ENCODE measurements around the gene TRMT1L.

DNA sequence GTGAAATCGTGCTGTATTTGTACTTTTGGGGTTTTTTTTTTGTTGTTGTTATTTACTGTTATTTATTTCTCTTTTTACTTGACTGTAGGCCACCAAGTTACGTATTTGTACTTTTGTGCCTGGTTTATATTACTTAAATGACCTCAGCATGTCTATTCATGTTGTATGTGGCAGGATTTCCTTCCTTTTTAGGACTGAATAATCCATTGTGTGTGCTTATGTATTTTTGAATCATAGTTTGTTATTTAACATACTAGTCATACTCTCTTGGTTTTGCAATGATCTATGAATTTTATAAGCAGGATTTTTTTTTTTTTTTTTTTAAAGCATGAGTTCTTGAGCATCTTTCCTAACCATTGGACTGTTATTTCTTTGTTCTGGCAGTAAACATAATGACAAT, 60.2 kb downstream of the TRMT1L start:
- TF ChIP-seq, protein P1, sequence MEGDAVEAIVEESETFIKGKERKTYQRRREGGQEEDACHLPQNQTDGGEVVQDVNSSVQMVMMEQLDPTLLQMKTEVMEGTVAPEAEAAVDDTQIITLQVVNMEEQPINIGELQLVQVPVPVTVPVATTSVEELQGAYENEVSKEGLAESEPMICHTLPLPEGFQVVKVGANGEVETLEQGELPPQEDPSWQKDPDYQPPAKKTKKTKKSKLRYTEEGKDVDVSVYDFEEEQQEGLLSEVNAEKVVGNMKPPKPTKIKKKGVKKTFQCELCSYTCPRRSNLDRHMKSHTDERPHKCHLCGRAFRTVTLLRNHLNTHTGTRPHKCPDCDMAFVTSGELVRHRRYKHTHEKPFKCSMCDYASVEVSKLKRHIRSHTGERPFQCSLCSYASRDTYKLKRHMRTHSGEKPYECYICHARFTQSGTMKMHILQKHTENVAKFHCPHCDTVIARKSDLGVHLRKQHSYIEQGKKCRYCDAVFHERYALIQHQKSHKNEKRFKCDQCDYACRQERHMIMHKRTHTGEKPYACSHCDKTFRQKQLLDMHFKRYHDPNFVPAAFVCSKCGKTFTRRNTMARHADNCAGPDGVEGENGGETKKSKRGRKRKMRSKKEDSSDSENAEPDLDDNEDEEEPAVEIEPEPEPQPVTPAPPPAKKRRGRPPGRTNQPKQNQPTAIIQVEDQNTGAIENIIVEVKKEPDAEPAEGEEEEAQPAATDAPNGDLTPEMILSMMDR (IDR thresholded peaks at IDR 0.05 in 8 of 11, conservative IDR thresholded peaks at IDR 0.05 in 3 of 11) = no peak
- no peak for TF ChIP-seq POLR2AphosphoS5 (IDR thresholded peaks at IDR 0.05)

Data from spleen (tissue), 7 donors.